PFSK-1 (cell line): Measurements from ENCODE around the gene GGCX.
A peak's percentile ranks its signal among the peaks of the same experiment; 100 is the strongest.

Experiments used
- FOXP2 ChIP-seq: optimal IDR thresholded peaks from 2 replicates; pipeline ENCODE3; 2011; ENCODE audit warnings: borderline replicate concordance, control low read depth, inconsistent platforms; ENCODE audit not compliant: insufficient read depth; ENCODE audit errors: extremely low read length, extremely low read depth
- POLR2AphosphoS5 ChIP-seq: IDR thresholded peaks from 2 replicates; pipeline ENCODE4 v1.6.1; 2012; ENCODE audit warnings: low read depth, mild to moderate bottlenecking, control low read depth, low read length, moderate library complexity
- SIN3A ChIP-seq: IDR thresholded peaks from 2 replicates; pipeline ENCODE4 v1.6.1; 2012; ENCODE audit warnings: mild to moderate bottlenecking, low read length, moderate library complexity, borderline replicate concordance; ENCODE audit not compliant: insufficient read depth
- TAF1 ChIP-seq: IDR thresholded peaks from 2 replicates; pipeline ENCODE4 v1.6.1; 2012; ENCODE audit warnings: low read length, control low read depth, borderline replicate concordance; ENCODE audit not compliant: insufficient read depth
- TF ChIP-seq, protein P1 (sequence below), 2 experiments: IDR thresholded peaks; 2 replicates each; pipeline versions ENCODE4 v1.6.1 to v1.8.0; 2011 to 2012; ENCODE audit warnings: low read depth in 2 of 2, low read length in 2 of 2, control low read depth in 1 of 2, inconsistent platforms in 1 of 2, mild to moderate bottlenecking in 1 of 2, moderate library complexity in 1 of 2; ENCODE audit not compliant: insufficient read depth in 1 of 2

GGCX gene

GRCh38 chr2:85506768-85507181, 54.5 kb downstream of the GGCX start:
- TF ChIP-seq, protein P1, sequence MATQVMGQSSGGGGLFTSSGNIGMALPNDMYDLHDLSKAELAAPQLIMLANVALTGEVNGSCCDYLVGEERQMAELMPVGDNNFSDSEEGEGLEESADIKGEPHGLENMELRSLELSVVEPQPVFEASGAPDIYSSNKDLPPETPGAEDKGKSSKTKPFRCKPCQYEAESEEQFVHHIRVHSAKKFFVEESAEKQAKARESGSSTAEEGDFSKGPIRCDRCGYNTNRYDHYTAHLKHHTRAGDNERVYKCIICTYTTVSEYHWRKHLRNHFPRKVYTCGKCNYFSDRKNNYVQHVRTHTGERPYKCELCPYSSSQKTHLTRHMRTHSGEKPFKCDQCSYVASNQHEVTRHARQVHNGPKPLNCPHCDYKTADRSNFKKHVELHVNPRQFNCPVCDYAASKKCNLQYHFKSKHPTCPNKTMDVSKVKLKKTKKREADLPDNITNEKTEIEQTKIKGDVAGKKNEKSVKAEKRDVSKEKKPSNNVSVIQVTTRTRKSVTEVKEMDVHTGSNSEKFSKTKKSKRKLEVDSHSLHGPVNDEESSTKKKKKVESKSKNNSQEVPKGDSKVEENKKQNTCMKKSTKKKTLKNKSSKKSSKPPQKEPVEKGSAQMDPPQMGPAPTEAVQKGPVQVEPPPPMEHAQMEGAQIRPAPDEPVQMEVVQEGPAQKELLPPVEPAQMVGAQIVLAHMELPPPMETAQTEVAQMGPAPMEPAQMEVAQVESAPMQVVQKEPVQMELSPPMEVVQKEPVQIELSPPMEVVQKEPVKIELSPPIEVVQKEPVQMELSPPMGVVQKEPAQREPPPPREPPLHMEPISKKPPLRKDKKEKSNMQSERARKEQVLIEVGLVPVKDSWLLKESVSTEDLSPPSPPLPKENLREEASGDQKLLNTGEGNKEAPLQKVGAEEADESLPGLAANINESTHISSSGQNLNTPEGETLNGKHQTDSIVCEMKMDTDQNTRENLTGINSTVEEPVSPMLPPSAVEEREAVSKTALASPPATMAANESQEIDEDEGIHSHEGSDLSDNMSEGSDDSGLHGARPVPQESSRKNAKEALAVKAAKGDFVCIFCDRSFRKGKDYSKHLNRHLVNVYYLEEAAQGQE (IDR thresholded peaks at IDR 0.05; ENCODE audit: insufficient read depth in 1 of 2, low read depth in 2 of 2, low read length in 2 of 2) = no peak
- TF ChIP-seq TAF1 (no peak), POLR2AphosphoS5 (no peak), SIN3A (no peak), FOXP2 (no peak)

- TF ChIP-seq TAF1 = no peak
- no peak for TF ChIP-seq FOXP2
- no peak for TF ChIP-seq POLR2AphosphoS5
- no peak for TF ChIP-seq SIN3A
- TF ChIP-seq, protein P1 (IDR thresholded peaks at IDR 0.05; ENCODE audit: insufficient read depth in 1 of 2, low read depth in 2 of 2, low read length in 2 of 2) = no peak
Observed at GRCh38 chr2:85505551-85506238, 55.6 kb downstream of the GGCX start.

DNA sequence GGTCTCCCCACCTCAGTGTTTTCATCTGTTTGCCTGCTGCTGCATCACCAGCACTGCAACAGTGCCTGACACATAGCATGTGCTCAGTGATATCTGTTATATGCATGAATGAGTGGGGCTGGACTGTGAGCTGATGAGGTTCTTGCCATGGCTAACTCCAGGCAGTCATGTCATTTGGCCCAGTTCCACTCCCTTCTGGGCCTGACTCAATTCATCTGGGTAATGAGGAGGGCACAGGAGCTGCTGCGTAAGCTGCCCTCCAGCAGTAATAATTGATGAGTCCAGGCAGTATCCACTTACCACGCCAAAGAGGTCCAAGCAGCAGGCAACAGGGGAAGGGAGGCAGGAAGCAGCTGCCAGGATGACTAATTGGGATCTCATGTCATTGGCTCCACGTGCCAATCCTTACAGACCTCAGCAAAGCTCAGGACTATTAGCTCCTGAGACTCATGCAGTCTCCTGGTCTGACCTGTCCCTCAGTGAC, 56.5 kb downstream of the GGCX start:
- TF ChIP-seq TAF1 (peak; percentile 53; the same call in 1 of the 2 replicates), FOXP2 (peak; percentile 83), SIN3A (peak; percentile 88; the same call in 1 of the 2 replicates), POLR2AphosphoS5 (no peak)
- TF ChIP-seq, protein P1 (IDR thresholded peaks at IDR 0.05; ENCODE audit: insufficient read depth in 1 of 2, low read depth in 2 of 2, low read length in 2 of 2) = peak in 1 of 2 experiments; percentile 66; a peak in 2 of 4 replicates

DNA sequence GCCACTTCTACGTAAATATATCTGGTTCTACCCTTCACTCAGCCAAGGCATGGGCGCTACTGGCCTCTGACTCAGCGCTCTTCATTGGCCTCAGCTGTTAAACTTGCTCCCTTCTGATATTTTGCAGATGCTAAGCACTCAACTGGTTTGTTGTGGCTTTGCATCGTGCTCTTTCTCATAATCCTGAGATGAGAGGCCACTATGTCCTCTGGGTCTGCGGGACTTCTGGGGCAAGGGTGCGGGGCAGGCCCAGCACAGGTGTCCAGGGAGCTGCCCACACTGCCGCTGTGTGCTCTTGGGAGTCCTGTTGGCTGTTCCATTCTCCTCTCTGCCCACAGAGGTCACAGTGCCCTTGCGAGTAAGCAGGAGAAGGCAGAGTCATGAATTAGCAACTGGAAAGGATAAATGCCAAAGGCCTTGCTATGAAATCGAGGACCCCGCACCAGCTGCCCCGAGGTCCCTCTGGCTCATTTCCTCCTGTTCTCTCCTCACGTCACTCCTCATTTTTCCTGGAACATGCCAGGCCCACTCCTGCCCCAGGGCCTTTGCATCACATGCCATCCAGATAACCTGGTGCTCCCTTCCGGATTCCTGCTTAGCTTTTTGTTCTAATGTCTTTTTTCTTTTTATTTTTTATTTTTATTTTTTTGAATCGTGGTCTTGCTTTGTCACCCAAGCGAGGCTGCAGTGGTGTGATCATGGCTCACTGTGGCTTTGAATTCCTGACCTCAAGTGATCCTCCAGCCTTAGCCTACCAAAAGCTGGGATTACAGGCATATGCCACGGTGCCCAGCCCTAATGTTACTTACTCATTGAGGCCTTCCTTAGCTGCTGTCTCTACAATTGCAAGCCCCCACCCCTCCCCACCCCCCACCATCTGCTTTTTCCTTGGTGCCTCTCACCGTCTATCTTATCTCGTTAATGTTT, 57.2 kb downstream of the GGCX start:
- TF ChIP-seq TAF1 (no peak), FOXP2 (no peak), SIN3A (no peak), POLR2AphosphoS5 (no peak)
- TF ChIP-seq, protein P1 (IDR thresholded peaks at IDR 0.05; ENCODE audit: insufficient read depth in 1 of 2, low read depth in 2 of 2, low read length in 2 of 2) = no peak
